HG03378 (cell line): ENCODE measurements around the gene NINL.
"Not testable (repeated sequence)": the region's sequence is repeated elsewhere in the genome, so short reads cannot be mapped to it uniquely, and the experiment has no call there.

Experiments
- ATAC-seq: cut with Tn5 transposase; IDR thresholded peaks from one replicate; pipeline ENCODE4 v1.9.1; 2021; ENCODE audit warnings: mild to moderate bottlenecking, moderate library complexity; ENCODE audit not compliant: unreplicated experiment

NINL gene

GRCh38 chr20:25600632-25601031 is 15.3 kb upstream of the NINL start:
- no peak for ATAC-seq

- no peak for ATAC-seq
These were observed 7.0 kb upstream of the NINL start for GRCh38 chr20:25592135-25592852.

- not testable (repeated sequence) for ATAC-seq
These were observed 5.4 kb upstream of the NINL start for GRCh38 chr20:25590778-25591177.

GRCh38 chr20:25588491-25588890 is 3.2 kb upstream of the NINL start:
- no peak for ATAC-seq

- no peak for ATAC-seq
These were observed 2.2 kb upstream of the NINL start for GRCh38 chr20:25587536-25587935.

GRCh38 chr20:25586877-25587276 is 1.5 kb upstream of the NINL start:
- no peak for ATAC-seq

- ATAC-seq, result not testable (repeated sequence)
These were observed 1.7 kb downstream of the NINL start for GRCh38 chr20:25583607-25584006.

GRCh38 chr20:25580711-25581110 is 4.6 kb downstream of the NINL start:
- ATAC-seq, result no peak

- no peak for ATAC-seq
These were observed 6.1 kb downstream of the NINL start for GRCh38 chr20:25579081-25579770.

- ATAC-seq, result no peak
These were observed 8.4 kb downstream of the NINL start for GRCh38 chr20:25576783-25577530.

- no peak for ATAC-seq
These were observed 10.9 kb downstream of the NINL start for GRCh38 chr20:25574411-25574810.

- no peak for ATAC-seq
These were observed 11.8 kb downstream of the NINL start for GRCh38 chr20:25573288-25574251.

- ATAC-seq, result no peak
These were observed 13.5 kb downstream of the NINL start for GRCh38 chr20:25571817-25572216.

- no peak for ATAC-seq
These were observed 14.1 kb downstream of the NINL start for GRCh38 chr20:25571240-25571639.

GRCh38 chr20:25570148-25570530 is 15.2 kb downstream of the NINL start:
- no peak for ATAC-seq

GRCh38 chr20:25567286-25567685 is 18.0 kb downstream of the NINL start:
- no peak for ATAC-seq

GRCh38 chr20:25566821-25567220 is 18.5 kb downstream of the NINL start:
- ATAC-seq, result no peak

GRCh38 chr20:25565578-25566157 is 19.7 kb downstream of the NINL start:
- no peak for ATAC-seq

GRCh38 chr20:25563876-25564275 is 21.5 kb downstream of the NINL start:
- ATAC-seq, result no peak

GRCh38 chr20:25563362-25563761 is 22.0 kb downstream of the NINL start:
- no peak for ATAC-seq
